Pancreas (tissue), 10 donors: ENCODE results near the gene ADAM23. TPM values are rescaled to one million over a fixed set of nuclear protein-coding genes. Genes with fewer than 3 reads are reported as not detected.

Experiments
- ATAC-seq, 4 donors: fragments of 200-7000 bp; cut with Tn5 transposase; one replicate each; pipeline versions ENCODE4 v1.8.0 to v1.9.1; 2020; ENCODE audit warnings: mild to moderate bottlenecking in 4 of 4, moderate library complexity in 4 of 4
- DNase-seq, 6 donors: peaks; one replicate each; pipeline ENCODE4 v3.0.0-alpha.2; 2020
- FAIRE-seq: peaks from 2 replicates; lab custom pipeline; 2012; peaks lifted over from hg19 to GRCh38; lab: Jason Lieb, UNC
- H3K27ac ChIP-seq, 4 donors: fragments of 200-600 bp; sonication (generic); 1 replicate in 3 of 4; 2 replicates in 1 of 4; pipeline versions ENCODE4 v1.5.0 to v1.8.0; 2020
- H3K27me3 ChIP-seq, 4 donors: fragments of 200-600 bp; one replicate each; pipeline ENCODE4 v1.8.0; 2021
- H3K36me3 ChIP-seq, 3 donors: fragments of 200-600 bp; sonication (generic) in 1 of 3; one replicate each; pipeline versions ENCODE4 v1.5.0 to v1.8.0; 2020 to 2021
- H3K4me1 ChIP-seq, 3 donors: fragments of 200-600 bp; one replicate each; pipeline ENCODE4 v1.8.0; 2021
- H3K4me3 ChIP-seq, 4 donors: fragments of 200-600 bp; sonication (generic) in 2 of 4; one replicate each; pipeline versions ENCODE4 v1.5.0 to v1.8.0; 2020 to 2021
- H3K9me3 ChIP-seq, 4 donors: fragments of 200-600 bp; one replicate each; pipeline ENCODE4 v1.8.0; 2021
- whole genome bisulfite sequencing, 2 donors: extraction: QIAGEN DNeasy Blood & Tissue Kit; methylation state at CpG; one replicate each; pipeline ENCODE4 v1.1.7; 2013; 5-methylcytosine and 5-hydroxymethylcytosine counted together
- intact Hi-C, 3 donors: fragments of 100-400 bp; cut with DNase I; formaldehyde crosslinking; loops; one replicate each; pipeline versions ENCODE4 v1.11.1 to v1.14.2; 2022
- polyA plus RNA-seq, 2 donors: library from polyadenylated mRNA; stranded (reverse); fragments of 200-250 nt; gene quantifications; one replicate each; pipeline ENCODE4 v1.2.3, GENCODE V29; 2013
- total RNA-seq, 6 donors: library from RNA; stranded (reverse); fragmentation: NEBNext Ultra II Directional in 4 of 6; extraction: Animal tissue kit (Norgen Biotek cat#: 25700) in 4 of 6; gene quantifications; one replicate each; pipeline versions ENCODE4 v1.2.1 to v1.2.4, GENCODE V29; 2021 to 2023
- TF ChIP-seq, protein P1 (sequence below), 4 donors: fragments of 200-600 bp; sonication (generic) in 3 of 4; IDR thresholded peaks; one replicate each; pipeline versions ENCODE4 v1.5.0 to v1.8.0; 2021; ENCODE audit warnings: antibody characterized with exemption in 4 of 4
- donor health status: healthy with polysubstance abuse.
- donor health status: DM: no; HTN: no; CAD: no; lungs with moderate emphysema.
- donor health status: DM: no; HTN: no; CAD: no.
- donor health status: control.
- donor health status: control.
- donor health status: Bipolar disorder and iron deficiency.
- donor health status: DM: yes; HTN: yes; CAD: no.
- donor health status: DM: no; HTN: no; CAD: no.
- donor health status: DM: no; HTN: no; CAD: no.
- donor health status: DM: yes; HTN: yes; CAD: no.

The ADAM23 gene
- total and polyA plus RNA-seq, 8 donors: 0.11 to 0.92 (median 0.55) TPM

DNA sequence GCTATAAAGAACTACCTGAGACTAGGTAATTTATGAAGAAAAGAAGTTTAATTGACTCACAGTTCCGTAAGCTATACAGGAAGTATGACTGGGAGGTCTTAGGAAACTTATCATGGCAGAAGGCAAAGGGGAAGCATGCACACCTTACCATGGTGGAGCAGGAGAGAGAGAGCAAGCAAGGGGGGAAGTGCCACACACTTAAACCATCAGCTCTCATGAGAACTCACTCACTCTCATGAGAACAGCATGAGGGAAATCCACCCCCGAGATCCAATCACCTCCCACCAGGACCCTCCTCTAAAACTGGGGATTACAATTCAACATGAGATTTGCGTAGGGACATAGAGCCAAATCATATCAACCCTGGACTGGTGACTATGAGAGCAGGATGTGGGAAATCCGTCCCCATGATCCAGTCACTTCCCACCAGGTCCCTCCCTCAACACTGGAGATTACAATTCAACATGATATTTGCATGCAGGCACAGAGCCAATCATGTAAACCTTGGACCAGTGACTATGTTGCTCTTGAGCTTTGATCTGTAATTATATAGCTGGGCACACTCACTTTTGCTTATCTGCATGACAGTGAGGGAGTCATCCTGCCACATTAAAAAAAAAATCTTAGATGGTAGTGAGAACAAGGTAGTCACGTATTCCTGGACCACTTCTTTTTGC is 12.9 kb downstream of the ADAM23 start:
- H3K27me3 ChIP-seq: no peaks in the 10 kb centered on the region
- FAIRE-seq (no peak), DNase-seq (no peak), ATAC-seq (no peak)
- no peak overlapping the region for H3K27ac ChIP-seq
- no peaks in the 10 kb centered on the region for H3K4me1 ChIP-seq
- no peak overlapping the region for H3K4me3 ChIP-seq
- TF ChIP-seq, protein P1, sequence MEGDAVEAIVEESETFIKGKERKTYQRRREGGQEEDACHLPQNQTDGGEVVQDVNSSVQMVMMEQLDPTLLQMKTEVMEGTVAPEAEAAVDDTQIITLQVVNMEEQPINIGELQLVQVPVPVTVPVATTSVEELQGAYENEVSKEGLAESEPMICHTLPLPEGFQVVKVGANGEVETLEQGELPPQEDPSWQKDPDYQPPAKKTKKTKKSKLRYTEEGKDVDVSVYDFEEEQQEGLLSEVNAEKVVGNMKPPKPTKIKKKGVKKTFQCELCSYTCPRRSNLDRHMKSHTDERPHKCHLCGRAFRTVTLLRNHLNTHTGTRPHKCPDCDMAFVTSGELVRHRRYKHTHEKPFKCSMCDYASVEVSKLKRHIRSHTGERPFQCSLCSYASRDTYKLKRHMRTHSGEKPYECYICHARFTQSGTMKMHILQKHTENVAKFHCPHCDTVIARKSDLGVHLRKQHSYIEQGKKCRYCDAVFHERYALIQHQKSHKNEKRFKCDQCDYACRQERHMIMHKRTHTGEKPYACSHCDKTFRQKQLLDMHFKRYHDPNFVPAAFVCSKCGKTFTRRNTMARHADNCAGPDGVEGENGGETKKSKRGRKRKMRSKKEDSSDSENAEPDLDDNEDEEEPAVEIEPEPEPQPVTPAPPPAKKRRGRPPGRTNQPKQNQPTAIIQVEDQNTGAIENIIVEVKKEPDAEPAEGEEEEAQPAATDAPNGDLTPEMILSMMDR (IDR thresholded peaks at IDR 0.05): no peak
- no peaks in the 10 kb centered on the region for H3K36me3 ChIP-seq
- 72 to 76% methylated on average over 5 of the region's 5 CpGs for WGBS, 2 donors
- intact Hi-C loops: no loop called here
- no peaks in the 10 kb centered on the region for H3K9me3 ChIP-seq

DNA sequence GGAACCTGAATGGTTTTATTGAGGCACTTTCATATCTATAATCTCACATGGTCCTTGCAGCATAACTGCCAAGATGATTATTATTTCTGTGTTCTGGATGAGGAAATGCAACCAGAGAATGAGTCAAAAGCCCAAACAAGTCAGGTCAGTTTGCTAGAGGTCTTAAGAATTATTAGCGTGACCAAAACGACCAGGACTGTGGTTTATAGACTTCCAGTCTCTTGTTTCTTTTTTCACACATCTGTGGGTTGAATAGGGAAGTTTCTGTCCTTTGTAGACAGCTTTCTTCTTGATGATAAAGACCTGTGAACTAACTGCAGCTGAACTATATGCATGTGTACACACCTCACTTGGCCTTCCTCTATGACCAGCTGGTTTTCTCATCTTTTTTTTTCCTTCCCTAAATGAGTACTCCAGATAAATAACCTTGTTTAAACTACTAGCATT is 13.9 kb downstream of the ADAM23 start:
- no peak for FAIRE-seq
- H3K4me3 ChIP-seq: no peak overlapping the region
- 31 to 37% methylated on average over 2 of the region's 2 CpGs for WGBS, 2 donors
- intact Hi-C loops: no loop called here
- H3K4me1 ChIP-seq: no peaks in the 10 kb centered on the region
- H3K36me3 ChIP-seq: no peaks in the 10 kb centered on the region
- no peaks in the 10 kb centered on the region for H3K27me3 ChIP-seq
- H3K27ac ChIP-seq: no peak overlapping the region
- TF ChIP-seq, protein P1 (IDR thresholded peaks at IDR 0.05): no peak
- no peak for ATAC-seq
- no peak for DNase-seq
- no peaks in the 10 kb centered on the region for H3K9me3 ChIP-seq

DNA sequence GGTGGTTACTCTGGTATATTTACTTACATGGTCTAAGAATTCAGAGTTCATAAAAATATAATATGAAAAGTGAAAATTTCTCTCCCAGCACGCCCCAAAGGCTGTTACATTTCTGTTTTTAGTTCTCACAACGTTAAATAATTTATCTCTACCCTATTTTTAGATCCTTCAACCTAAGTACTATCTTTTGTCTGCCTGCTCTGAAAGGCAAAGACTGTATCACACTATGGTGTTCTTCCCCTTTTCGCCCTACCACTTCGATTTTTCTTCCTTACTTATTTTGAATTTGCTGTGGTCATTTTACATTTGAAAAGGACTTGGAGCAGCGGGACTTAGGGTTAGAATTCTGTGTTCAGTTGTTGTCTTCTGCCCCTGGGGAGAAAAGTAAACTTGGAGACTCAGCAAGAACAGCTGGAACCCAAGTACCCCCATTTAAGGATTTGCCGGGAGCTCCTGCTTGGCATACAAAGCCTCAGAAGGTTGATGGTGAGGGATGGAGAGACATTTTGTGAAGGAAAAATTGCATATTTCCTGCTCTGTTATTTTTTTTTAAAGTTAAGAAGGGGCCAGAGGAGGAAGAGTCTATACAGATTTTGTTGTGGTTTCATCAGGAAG is 19.0 kb downstream of the ADAM23 start:
- H3K4me1 ChIP-seq: no peaks in the 10 kb centered on the region
- DNase-seq: no peak
- no peaks in the 10 kb centered on the region for H3K36me3 ChIP-seq
- no peak for FAIRE-seq
- no peak overlapping the region for H3K4me3 ChIP-seq
- no peaks in the 10 kb centered on the region for H3K9me3 ChIP-seq
- H3K27ac ChIP-seq: no peak overlapping the region
- intact Hi-C loops: no loop called here
- no peaks in the 10 kb centered on the region for H3K27me3 ChIP-seq
- 35 to 37% methylated on average over 6 of the region's 6 CpGs for WGBS, 2 donors
- TF ChIP-seq, protein P1 (IDR thresholded peaks at IDR 0.05): no peak
- ATAC-seq: no peak

DNA sequence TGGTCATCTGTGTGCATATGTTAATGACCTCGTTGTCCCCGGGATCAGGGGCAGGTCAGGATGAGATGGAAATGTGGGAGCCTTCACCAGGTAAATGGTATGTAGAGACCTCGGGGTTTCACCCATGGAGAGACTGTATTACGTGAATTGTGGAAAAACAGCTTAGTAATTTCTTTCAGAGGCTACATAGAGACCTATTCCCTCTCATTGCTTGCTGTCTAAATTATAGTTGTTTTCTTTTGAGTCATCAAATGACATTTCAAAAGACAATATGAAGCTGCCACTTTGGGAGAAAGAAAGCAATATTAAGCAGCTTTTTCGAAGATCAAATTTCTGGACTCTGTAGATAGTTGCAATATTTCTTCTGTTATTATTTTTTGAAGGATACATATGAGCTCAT is 20.4 kb downstream of the ADAM23 start:
- no peak for ATAC-seq
- intact Hi-C loops: no loop called here
- WGBS, 2 donors: 71 to 77% methylated on average over 5 of the region's 5 CpGs
- Histone ChIP-seq H3K36me3 (no peaks in the 10 kb centered on the region), H3K4me3 (no peak overlapping the region), H3K27me3 (no peaks in the 10 kb centered on the region), H3K9me3 (no peaks in the 10 kb centered on the region), H3K4me1 (no peaks in the 10 kb centered on the region), H3K27ac (no peak overlapping the region)
- TF ChIP-seq, protein P1 (IDR thresholded peaks at IDR 0.05): no peak
- FAIRE-seq: no peak
- no peak for DNase-seq

DNA sequence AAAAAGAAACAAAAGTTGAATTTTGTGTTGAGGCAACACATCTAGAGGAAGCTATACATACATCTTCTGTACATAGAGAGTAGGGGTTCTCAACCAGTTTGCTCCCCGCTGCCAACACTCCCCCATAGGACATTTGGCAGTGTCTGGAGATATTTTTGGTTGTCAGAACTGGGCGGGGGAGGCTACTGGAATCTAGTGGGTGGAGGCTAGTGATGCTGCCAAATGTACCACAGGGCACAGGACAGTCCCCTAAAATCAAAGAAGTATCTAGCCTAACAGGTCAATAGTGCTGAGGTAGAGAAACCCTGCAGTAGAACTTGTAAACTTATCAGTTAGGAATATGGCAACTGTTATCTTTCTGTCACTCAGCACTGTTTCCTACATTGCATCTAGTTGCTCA is 21.3 kb downstream of the ADAM23 start:
- no peak for FAIRE-seq
- TF ChIP-seq, protein P1 (IDR thresholded peaks at IDR 0.05): no peak
- no peaks in the 10 kb centered on the region for H3K9me3 ChIP-seq
- no peaks in the 10 kb centered on the region for H3K36me3 ChIP-seq
- DNase-seq: no peak
- 81 to 84% methylated on average over 2 of the region's 2 CpGs for WGBS, 2 donors
- no peaks in the 10 kb centered on the region for H3K4me1 ChIP-seq
- H3K4me3 ChIP-seq: no peak overlapping the region
- H3K27ac ChIP-seq: no peak overlapping the region
- no peaks in the 10 kb centered on the region for H3K27me3 ChIP-seq
- intact Hi-C loops: no loop called here
- no peak for ATAC-seq
